CD4-positive, alpha-beta T cell treated with Interleukin-4 for 4 hours (primary cell): Measurements from ENCODE around the gene TENT5A.

Experiments
- DNase-seq: peaks from one replicate; pipeline ENCODE4 v3.0.0-alpha.2; 2020

TENT5A gene

DNA sequence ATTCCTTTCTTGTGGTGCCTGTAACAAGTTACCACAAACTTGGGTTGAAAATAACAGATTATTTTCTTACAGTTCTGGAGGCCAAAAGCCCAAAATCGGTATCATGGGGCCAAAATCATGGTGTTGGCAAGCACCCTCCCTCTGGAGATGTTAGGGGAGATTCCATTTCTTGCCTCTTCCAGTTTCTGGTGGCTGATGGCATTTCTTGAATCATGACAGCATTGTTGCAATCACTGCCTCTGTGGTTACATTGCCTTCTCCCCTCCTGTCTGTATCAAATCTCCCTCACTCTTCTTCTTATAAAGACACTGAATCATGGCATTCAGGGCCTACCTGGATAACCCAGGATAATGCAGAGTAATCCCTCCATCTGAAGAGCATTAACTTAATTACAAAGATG is 17.9 kb upstream of the TENT5A start:
- DNase-seq, result no peak

- DNase-seq, result no peak
Measured at GRCh38 chr6:81769824-81770223, 17.3 kb upstream of the TENT5A start.

GRCh38 chr6:81768150-81768942 is 15.9 kb upstream of the TENT5A start:
- DNase-seq, result no peak

GRCh38 chr6:81767163-81767891 is 14.8 kb upstream of the TENT5A start:
- DNase-seq, result no peak

DNA sequence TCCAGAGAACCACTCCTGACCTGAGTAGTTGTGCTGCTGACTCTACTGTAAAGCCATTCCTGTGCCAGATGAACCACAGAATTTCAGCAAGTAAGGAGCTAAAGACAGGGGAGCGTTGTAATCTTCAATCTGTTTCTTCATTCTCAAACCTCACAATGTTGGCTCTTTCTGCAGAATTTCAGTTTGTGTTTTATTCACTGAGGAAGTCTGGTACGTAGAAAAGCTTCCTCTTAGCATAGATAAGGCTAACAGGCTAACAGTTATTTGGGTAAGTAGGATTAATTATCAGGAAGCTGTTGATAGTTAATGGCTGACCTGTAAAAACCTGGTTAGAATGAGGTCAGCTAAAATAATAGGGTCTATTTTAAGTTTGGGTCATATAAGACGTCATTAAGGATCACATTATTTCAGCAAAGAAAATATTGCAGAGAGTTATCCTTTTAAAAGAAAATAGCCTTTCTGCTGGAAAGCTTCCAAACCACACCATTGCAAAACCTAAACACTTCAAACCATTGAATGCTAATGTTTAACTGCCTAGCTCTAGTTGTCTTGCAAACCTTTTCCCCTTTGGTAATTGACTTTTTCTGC is 14.1 kb upstream of the TENT5A start:
- no peak for DNase-seq

DNA sequence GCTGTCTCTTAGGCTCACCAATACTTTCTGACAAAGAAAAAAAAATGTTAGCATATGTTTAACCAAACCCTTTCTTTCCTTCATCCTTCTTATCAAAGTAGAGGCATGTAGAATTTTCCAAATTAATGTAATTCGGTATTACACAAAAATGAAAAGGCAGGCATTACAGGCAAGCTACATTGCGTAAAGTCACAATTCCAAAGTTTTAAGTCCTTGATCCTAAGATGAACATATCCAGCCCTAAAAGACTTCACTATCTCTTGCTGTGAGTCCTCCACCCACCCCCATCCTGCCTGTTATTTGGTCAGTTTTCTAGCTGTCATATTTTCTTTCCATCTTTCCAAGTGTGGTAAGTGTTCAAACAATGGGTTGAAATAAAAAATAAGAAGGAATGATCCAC is 12.1 kb upstream of the TENT5A start:
- no peak for DNase-seq

GRCh38 chr6:81763968-81764367 is 11.5 kb upstream of the TENT5A start:
- DNase-seq, result no peak

GRCh38 chr6:81763051-81763450 is 10.6 kb upstream of the TENT5A start:
- no peak for DNase-seq

- DNase-seq, result no peak
Measured at GRCh38 chr6:81762606-81763005, 10.1 kb upstream of the TENT5A start.

DNA sequence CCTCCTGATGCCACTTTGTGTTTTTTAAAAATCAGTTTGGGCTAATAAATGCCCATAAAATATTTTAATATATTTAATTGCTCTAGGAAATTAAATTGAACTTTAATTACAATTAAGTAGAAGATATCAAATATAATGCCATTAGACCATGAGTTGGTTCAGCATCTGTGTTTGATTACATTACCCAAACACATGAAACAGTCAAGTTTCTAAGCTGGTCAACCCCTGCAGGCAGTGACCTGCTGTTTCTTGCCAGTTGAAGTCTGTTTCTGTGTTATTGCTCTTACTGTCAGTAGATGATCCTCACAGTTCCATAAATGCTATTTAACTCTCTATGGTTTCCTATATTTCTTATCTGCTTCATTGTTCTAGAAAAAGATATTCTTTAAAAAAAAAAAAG is 9.7 kb upstream of the TENT5A start:
- no peak for DNase-seq

GRCh38 chr6:81761197-81761596 is 8.7 kb upstream of the TENT5A start:
- no peak for DNase-seq

- DNase-seq, result no peak
Measured at GRCh38 chr6:81759782-81760181, 7.3 kb upstream of the TENT5A start.

DNA sequence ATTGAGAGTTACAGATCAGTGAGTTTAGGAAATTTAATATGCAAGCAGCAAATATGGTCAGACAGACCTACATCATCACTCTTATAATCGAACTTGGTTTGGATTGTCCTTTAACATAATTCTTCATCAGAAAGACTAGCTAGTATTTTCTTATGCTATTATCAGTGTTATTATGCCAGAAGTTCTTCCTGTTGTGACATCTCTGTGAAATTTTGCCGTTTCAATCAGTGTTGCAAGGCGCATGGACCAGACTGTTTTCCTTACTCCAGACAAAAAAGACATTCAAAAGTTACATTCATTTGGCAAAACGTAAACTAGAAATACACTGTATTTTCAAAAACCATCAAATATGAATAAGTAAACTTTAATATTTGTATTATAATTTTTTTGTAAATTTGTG is 5.7 kb upstream of the TENT5A start:
- no peak for DNase-seq

DNA sequence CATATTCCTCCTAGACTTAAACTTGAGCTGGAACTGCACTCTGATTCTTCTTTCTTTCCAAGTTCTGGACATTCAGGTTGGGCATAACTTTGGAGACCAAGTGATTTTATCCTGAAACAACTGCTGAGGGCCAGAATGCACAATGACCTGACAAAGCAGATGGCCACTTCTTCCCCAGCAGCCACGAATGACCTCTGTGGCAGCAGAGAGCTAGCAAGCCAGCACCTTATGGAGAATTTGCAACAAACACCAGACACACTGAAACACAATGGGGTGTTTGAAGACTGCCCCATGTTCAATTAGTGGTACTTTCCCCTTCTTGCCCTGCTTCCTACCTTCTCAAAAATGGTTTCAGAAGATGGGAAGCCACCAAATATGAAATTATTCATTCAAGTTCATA is 4.2 kb upstream of the TENT5A start:
- no peak for DNase-seq

DNA sequence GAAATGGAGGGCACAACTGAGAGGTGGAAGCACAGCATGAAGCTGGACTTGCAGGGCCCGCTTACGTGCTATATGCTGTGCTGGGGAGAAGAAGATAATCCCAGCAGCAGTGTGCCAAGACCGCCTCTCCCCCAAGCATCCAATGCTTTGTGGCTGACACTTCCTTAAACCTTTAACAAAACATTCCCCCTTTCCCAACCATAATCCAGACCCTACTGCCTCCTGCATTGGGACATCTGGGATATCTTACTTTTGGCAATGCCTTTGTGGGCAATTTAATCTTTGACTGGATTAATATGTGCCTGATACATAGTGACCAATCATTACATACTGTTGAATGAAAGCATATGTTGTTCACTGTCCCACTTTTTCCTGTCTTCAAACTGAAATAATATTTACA is 3.1 kb upstream of the TENT5A start:
- DNase-seq, result no peak

DNA sequence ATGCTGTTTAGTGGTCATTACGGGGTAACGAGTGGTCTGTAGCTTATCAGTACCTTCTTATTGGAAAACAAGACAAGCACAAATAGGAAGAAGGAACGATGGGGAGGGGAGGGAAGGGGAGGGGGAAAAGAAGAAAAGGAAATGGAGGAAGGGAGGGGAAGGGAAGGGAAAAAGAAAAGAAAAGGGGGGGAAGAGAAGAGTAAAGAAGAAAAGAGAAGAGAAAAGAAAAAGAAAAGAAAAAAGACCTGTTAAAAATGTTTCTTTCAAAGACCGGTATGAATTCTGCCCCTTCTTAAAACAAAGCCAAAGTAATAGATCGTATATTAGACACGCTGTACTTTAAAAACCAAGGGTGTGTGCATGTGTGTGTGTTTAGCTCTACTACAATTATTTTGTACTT is 2.4 kb upstream of the TENT5A start:
- no peak for DNase-seq

DNA sequence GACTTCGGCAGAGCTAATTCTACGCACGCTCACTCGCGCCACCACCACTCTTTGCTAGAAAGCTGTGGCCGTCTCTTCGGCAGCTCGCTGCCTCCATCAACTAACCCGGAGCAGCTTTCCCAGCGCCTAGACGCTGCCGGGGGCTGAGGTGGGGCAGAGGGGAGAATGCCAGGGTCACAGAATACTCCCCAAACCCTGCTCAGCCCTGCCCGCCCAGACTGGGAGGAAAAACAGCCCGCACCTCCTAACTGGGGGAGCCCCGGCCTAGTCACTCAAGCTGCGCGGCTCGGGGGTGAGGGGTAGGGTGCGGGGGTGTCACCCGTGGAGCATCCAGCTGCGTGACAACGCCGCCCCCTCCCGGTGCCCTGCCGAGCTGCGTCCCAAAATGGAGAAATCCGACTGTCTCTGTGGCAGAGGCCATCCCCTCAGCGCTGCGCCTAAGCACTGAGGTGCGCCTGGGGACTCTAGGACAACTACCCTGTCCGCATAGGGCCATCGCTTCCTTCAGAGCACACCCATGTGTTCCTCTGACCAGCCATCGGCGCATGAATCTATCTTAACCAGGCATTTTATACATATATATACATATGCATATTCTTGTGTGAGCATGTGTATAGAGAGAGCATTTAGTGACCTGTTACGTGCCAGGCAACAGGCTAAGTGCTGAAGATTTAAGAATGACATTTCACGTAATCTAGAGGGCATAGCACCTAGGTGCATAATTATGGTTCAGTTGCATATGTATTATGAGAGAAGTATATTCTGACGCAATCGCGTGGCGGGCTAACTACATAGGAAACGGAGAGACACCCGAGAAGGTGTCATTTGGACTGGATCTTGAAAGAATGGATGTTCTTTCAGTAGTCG is 1.5 kb upstream of the TENT5A start:
- peak; percentile 82 for DNase-seq

GRCh38 chr6:81752921-81753710 is 635 bp upstream of the TENT5A start:
- DNase-seq, result peak; percentile 69

DNA sequence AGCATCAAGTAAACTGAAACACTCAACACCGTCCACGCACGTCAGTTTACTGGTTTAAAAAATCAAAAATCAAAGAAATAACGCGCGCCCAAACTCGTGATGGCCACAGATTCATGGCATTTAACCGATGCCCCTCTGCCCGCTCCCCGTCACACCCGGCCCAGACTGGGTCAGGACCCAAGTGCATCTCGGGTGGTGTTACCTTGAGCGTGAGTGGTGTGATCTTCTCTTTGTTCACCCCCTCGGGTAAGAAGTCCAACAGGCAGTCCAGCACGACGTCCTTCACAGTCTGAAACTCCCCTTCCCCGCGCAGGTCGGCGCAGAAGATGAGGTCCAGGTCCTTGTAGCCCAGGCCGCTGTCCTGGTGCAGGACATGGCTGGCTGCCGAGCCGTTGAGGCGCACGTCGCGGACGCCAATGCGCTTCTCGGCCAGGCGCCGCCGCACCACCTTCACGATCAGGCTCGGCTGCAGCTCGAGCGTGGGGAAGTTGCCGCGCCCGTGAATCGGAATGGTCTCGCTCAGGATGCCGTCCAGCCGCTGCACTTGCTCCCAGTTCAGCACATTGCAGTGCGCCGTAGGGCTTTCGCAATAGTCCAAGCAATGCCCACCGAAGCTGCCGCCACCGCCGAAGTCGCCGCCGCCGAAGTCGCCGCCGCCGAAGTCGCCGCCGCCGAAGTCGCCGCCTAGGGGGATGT is 945 bp downstream of the TENT5A start:
- DNase-seq, result peak; percentile 21

DNA sequence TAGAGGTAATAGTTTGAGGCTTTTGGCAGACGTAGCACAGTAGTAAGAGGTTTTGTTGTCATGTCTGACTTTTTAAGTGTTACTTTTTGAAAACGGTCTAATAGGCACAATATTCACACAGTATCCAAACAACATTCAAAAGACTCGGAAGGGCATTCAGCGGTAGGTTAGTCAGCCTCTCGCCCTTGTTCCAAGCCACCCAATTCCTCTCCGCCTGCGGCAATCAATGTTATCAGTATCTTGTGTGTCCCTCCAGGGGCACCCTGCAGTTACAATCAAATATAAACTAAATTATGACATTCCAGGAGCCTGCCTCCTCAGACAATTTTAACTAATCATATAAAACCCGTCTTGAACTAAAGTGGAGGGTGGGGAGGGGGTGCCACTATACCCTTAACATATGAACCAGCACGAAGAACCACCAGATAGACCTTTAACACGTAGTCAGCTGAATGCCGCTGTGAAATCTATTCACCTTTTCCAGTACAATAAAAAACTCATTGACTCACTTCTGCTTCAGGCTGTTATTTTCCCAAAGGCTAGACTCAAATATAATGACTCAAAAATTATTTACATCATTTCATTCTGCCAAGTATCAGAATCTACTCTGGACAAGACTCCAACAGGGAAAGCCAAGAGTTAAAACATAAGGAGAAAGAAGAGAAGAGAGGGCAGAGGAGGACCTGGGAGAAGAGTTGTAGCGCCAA is 1.6 kb downstream of the TENT5A start:
- no peak for DNase-seq

DNA sequence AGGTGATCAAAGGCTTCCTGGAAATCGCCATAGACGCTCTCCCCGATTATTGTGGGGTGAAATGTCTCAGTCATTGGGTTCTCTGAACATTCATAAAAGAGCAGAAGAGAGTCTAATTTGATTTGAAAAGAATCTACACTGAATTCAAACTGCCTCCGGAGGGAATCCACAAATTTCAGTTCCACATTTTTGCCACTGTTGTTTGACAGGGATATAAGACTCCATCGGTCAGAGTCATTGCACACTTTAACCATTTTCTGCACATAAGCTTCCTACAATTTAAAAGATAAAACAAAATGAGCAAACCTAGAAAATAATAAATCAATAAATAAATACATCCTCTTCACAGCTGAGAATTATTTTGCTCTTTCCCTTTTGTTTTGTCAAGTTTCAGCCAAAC is 2.3 kb downstream of the TENT5A start:
- DNase-seq, result no peak
